CD14-positive monocyte (primary cell): ENCODE measurements around the gene ATF6. TPM values are rescaled to one million over a fixed set of nuclear protein-coding genes. Genes with fewer than 3 reads are reported as not detected.

Experiments used
- DNase-seq, 3 donors: peaks; one replicate each; pipeline ENCODE4 v3.0.0-alpha.2; 2011 to 2022
- H2AFZ ChIP-seq: 2 replicates; pipeline ENCODE4 v1.6.0; 2012; ENCODE audit warnings: mild to moderate bottlenecking, low read depth, low read length, inconsistent platforms; ENCODE audit not compliant: insufficient read depth, poor library complexity, severe bottlenecking
- H3K27ac ChIP-seq, 2 donors: 1 replicate in 1 of 2; 2 replicates in 1 of 2; pipeline ENCODE4 v1.5.1; 2012 to 2013; ENCODE audit warnings: low read length in 2 of 2, control low read depth in 1 of 2, inconsistent platforms in 1 of 2, low read depth in 1 of 2, mild to moderate bottlenecking in 1 of 2
- H3K27me3 ChIP-seq, 2 donors: one replicate each; pipeline versions ENCODE4 v1.6.0 to v1.6.1; 2011 to 2013; ENCODE audit warnings: low read length in 2 of 2; ENCODE audit not compliant: control insufficient read depth in 2 of 2, insufficient read depth in 2 of 2
- H3K36me3 ChIP-seq, 2 donors: replicated peaks in 1 of 2; 1 replicate in 1 of 2; 2 replicates in 1 of 2; pipeline versions ENCODE4 v1.5.1 to v1.6.1; 2012 to 2013; ENCODE audit warnings: low read length in 2 of 2, control low read depth in 1 of 2, inconsistent platforms in 1 of 2, mild to moderate bottlenecking in 1 of 2; ENCODE audit not compliant: insufficient read depth in 2 of 2, control insufficient read depth in 1 of 2
- H3K4me1 ChIP-seq, 2 donors: 1 replicate in 1 of 2; 2 replicates in 1 of 2; pipeline versions ENCODE4 v1.5.1 to v1.6.1; 2012 to 2013; ENCODE audit warnings: low read length in 2 of 2, control low read depth in 1 of 2, inconsistent platforms in 1 of 2, mild to moderate bottlenecking in 1 of 2, moderate library complexity in 1 of 2; ENCODE audit not compliant: insufficient read depth in 2 of 2, control insufficient read depth in 1 of 2
- H3K4me2 ChIP-seq: replicated peaks from 2 replicates; pipeline ENCODE3; 2012; ENCODE audit warnings: low read length, moderate library complexity, mild to moderate bottlenecking; ENCODE audit not compliant: poor library complexity, severe bottlenecking; ENCODE audit errors: extremely low read depth
- H3K4me3 ChIP-seq, 3 experiments: fragments of 200-600 bp in 1 of 3; sonication (generic) in 1 of 3; replicated peaks in 1 of 3; 1 replicate in 2 of 3; 2 replicates in 1 of 3; pipeline ENCODE4 v1.5.1; 2011 to 2013; ENCODE audit warnings: low read length in 3 of 3, mild to moderate bottlenecking in 3 of 3, control low read depth in 2 of 3, low read depth in 2 of 3, inconsistent platforms in 1 of 3, moderate library complexity in 1 of 3
- H3K79me2 ChIP-seq: 2 replicates; pipeline ENCODE4 v1.6.0; 2012; ENCODE audit warnings: mild to moderate bottlenecking, control low read depth, inconsistent platforms, low read length, moderate library complexity; ENCODE audit not compliant: insufficient read depth
- H3K9ac ChIP-seq: 2 replicates; pipeline ENCODE4 v1.6.0; 2017; ENCODE audit warnings: low read length, mild to moderate bottlenecking; ENCODE audit not compliant: insufficient read depth, poor library complexity, severe bottlenecking
- H3K9me3 ChIP-seq, 2 donors: replicated peaks in 1 of 2; 1 replicate in 1 of 2; 2 replicates in 1 of 2; pipeline versions ENCODE4 v1.5.1 to v1.6.1; 2012 to 2013; ENCODE audit warnings: low read length in 2 of 2, control low read depth in 1 of 2; ENCODE audit not compliant: control insufficient read depth in 1 of 2, insufficient read depth in 1 of 2
- H4K20me1 ChIP-seq: 2 replicates; pipeline ENCODE4 v1.6.0; 2012; ENCODE audit warnings: mild to moderate bottlenecking, low read length, control low read depth, moderate library complexity; ENCODE audit not compliant: insufficient read depth
- H3K27ac Mint-ChIP-seq, 7 donors: one replicate each; pipeline ENCODE4 v1.8.0; 2020; ENCODE audit warnings: mild to moderate bottlenecking in 7 of 7, mixed read lengths in 7 of 7, moderate library complexity in 6 of 7, inconsistent platforms in 2 of 7
- H3K27me3 Mint-ChIP-seq, 3 donors: one replicate each; pipeline ENCODE4 v1.8.0; 2021 to 2022; ENCODE audit warnings: low read depth in 3 of 3, mild to moderate bottlenecking in 3 of 3, mixed read lengths in 3 of 3, moderate library complexity in 3 of 3, inconsistent platforms in 1 of 3
- H3K36me3 Mint-ChIP-seq, 2 donors: one replicate each; pipeline ENCODE4 v1.8.0; 2020; ENCODE audit warnings: mixed read lengths in 2 of 2, inconsistent platforms in 1 of 2, mild to moderate bottlenecking in 1 of 2
- H3K4me1 Mint-ChIP-seq: one replicate; pipeline ENCODE4 v1.8.0; 2020; ENCODE audit warnings: mild to moderate bottlenecking, mixed read lengths
- H3K4me3 Mint-ChIP-seq, 2 donors: one replicate each; pipeline ENCODE4 v1.8.0; 2020; ENCODE audit warnings: mild to moderate bottlenecking in 2 of 2, mixed read lengths in 2 of 2, moderate library complexity in 1 of 2
- H3K9me3 Mint-ChIP-seq, 7 donors: one replicate each; pipeline ENCODE4 v1.8.0; 2020 to 2022; ENCODE audit warnings: mixed read lengths in 7 of 7, mild to moderate bottlenecking in 6 of 7, moderate library complexity in 6 of 7, inconsistent platforms in 2 of 7
- WGBS: methylation state at CpG from one replicate; pipeline ENCODE4 v1.1.5; 2013; ENCODE audit warnings: missing lambda C conversion rate; ENCODE audit not compliant: insufficient coverage; 5-methylcytosine and 5-hydroxymethylcytosine counted together
- intact Hi-C, 2 donors: fragments of 100-400 bp; cut with micrococcal nuclease; formaldehyde crosslinking; loops; one replicate each; pipeline versions ENCODE4 v1.15.0 to v1.15.1; 2023
- polyA plus RNA-seq, 3 donors: library from polyadenylated mRNA; depleted of rRNA in 1 of 3; unstranded in 2 of 3; stranded (reverse) in 1 of 3; fragments of 300-500 nt in 2 of 3; fragments of >200 nt in 1 of 3; fragmentation: Illumina TruSeq in 2 of 3; gene quantifications; 1 replicate in 2 of 3; 2 replicates in 1 of 3; pipeline ENCODE4 v1.2.3, GENCODE V29; 2012 to 2021
- TF ChIP-seq, protein P1 (sequence below): fragments of 200-600 bp; IDR thresholded peaks from one replicate; pipeline ENCODE4 v1.8.0; 2022; ENCODE audit warnings: antibody characterized with exemption, mild to moderate bottlenecking

The ATF6 gene
- polyA plus RNA-seq, 3 donors = 13.4 to 25.6 (median 22.2) TPM

DNA sequence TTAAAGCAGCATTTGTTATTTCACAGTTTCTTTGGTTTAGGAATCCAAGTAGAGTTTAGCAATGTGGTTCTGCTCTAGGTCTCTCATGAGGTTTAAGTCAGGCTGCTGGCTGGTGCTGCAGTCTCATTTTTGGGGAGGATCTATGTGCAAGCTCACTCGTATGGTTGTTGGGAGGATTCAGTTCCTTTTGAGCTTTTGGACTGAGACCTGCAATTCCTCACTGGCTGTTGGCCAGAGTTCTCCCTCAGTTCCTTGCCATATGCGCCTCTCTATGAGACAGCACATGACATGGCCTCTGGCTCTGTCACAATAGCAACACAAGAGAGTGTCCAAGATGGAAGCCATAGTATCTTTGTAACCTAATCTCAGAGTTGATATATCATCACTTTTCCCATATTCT lies 166.5 kb downstream of the ATF6 start:
- Histone ChIP-seq H3K79me2 (no peaks in the 10 kb centered on the region), H2AFZ (no peak overlapping the region), H3K9ac (no peak overlapping the region), H3K4me2 (no peak overlapping the region), H3K27ac (no peak overlapping the region), H3K4me1 (peaks cover 5 to 7% of the 10 kb centered on the region in 2 donors), H3K36me3 (peaks cover 13 to 39% of the 10 kb centered on the region in 2 donors), H3K27me3 (no peaks in the 10 kb centered on the region), H3K9me3 (no peaks in the 10 kb centered on the region), H3K4me3 (no peak overlapping the region), H4K20me1 (peaks cover 7% of the 10 kb centered on the region)
- DNase-seq = no peak
- intact Hi-C loops = no loop called here
- no peaks in the 10 kb centered on the region for H3K27me3 Mint-ChIP-seq
- peaks cover 16 to 33% of the 10 kb centered on the region in 2 donors for H3K36me3 Mint-ChIP-seq
- TF ChIP-seq, protein P1, sequence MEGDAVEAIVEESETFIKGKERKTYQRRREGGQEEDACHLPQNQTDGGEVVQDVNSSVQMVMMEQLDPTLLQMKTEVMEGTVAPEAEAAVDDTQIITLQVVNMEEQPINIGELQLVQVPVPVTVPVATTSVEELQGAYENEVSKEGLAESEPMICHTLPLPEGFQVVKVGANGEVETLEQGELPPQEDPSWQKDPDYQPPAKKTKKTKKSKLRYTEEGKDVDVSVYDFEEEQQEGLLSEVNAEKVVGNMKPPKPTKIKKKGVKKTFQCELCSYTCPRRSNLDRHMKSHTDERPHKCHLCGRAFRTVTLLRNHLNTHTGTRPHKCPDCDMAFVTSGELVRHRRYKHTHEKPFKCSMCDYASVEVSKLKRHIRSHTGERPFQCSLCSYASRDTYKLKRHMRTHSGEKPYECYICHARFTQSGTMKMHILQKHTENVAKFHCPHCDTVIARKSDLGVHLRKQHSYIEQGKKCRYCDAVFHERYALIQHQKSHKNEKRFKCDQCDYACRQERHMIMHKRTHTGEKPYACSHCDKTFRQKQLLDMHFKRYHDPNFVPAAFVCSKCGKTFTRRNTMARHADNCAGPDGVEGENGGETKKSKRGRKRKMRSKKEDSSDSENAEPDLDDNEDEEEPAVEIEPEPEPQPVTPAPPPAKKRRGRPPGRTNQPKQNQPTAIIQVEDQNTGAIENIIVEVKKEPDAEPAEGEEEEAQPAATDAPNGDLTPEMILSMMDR = no peak
- no peak overlapping the region for H3K4me3 Mint-ChIP-seq
- H3K9me3 Mint-ChIP-seq = no peaks in the 10 kb centered on the region
- H3K27ac Mint-ChIP-seq = no peak overlapping the region
- H3K4me1 Mint-ChIP-seq = peaks cover 14% of the 10 kb centered on the region
- 20% methylated on average over 1 of the region's 2 CpGs for WGBS

DNA sequence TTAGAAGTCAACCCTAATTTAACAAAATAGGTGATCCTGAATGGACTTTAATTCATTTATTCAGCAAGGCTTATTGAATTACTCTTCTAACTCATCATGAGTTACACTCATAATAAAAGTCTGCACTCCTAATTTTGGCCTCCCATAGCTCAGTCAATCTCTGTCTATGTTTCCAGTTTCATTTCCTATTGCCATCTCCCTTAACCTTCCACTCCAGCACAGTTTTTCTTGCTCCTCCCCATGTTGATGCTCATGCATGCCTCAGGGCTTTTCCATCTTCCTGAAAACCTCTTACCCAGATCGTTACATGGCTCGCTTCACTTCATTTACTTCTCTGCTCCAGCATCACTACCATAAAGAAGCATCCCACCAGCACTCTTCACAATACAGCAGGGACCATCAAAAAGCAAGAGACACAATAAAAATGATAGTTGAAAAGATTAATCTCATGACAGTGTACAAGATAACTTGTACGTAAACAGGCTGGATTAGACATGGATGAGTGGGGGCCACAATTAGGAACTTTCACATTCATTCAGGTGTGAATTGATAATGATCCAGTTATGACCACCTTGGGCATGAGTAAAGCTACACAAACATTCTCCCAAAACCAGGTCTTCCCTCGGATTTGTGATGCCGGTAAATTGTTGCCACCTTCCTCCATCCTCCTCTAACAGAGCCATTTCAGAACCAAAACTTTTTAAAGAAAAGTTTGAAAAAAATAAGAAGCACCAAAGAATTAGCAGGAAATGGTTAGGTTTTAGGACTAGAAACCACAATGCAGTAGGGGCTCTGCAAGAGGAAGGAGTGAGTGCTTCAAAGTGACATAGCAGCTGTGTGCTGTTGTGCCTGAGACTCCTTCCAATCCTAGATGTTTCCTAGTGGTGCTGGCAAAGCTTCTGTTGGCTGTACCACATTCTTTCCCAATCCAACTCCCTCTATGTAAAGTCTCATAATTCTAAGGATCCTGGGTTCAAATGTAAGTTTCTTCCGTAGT lies 167.8 kb downstream of the ATF6 start:
- Mint-ChIP-seq H3K4me1 (peaks cover 14% of the 10 kb centered on the region), H3K36me3 (peaks cover 16 to 27% of the 10 kb centered on the region in 2 donors), H3K4me3 (no peak overlapping the region), H3K27ac (peak overlapping the region in 1 of 7 donors; percentile 6), H3K9me3 (no peaks in the 10 kb centered on the region), H3K27me3 (no peaks in the 10 kb centered on the region)
- peaks cover 7% of the 10 kb centered on the region for H4K20me1 ChIP-seq
- H3K27ac ChIP-seq = no peak overlapping the region
- TF ChIP-seq, protein P1 = no peak
- WGBS = 40% methylated on average over 1 of the region's 6 CpGs
- H3K9me3 ChIP-seq = no peaks in the 10 kb centered on the region
- peaks cover 5 to 7% of the 10 kb centered on the region in 2 donors for H3K4me1 ChIP-seq
- H2AFZ ChIP-seq = no peak overlapping the region
- peaks cover 15 to 43% of the 10 kb centered on the region in 2 donors for H3K36me3 ChIP-seq
- no peak overlapping the region for H3K9ac ChIP-seq
- H3K27me3 ChIP-seq = no peaks in the 10 kb centered on the region
- no peak overlapping the region for H3K4me3 ChIP-seq
- H3K4me2 ChIP-seq = no peak overlapping the region
- no peak for DNase-seq
- H3K79me2 ChIP-seq = no peaks in the 10 kb centered on the region
- intact Hi-C loops = no loop called here
